ENCODE data around the gene PRRC2C. TPM values are rescaled to one million over a fixed set of nuclear protein-coding genes. Genes with fewer than 3 reads are reported as not detected.

Gene PRRC2C
- total and polyA plus RNA-seq, 2 of the 13 experiments (the other 11 are each of a cell fraction or from before 2014, with no cell fraction given): 46.2 to 57.0 TPM

DNA sequence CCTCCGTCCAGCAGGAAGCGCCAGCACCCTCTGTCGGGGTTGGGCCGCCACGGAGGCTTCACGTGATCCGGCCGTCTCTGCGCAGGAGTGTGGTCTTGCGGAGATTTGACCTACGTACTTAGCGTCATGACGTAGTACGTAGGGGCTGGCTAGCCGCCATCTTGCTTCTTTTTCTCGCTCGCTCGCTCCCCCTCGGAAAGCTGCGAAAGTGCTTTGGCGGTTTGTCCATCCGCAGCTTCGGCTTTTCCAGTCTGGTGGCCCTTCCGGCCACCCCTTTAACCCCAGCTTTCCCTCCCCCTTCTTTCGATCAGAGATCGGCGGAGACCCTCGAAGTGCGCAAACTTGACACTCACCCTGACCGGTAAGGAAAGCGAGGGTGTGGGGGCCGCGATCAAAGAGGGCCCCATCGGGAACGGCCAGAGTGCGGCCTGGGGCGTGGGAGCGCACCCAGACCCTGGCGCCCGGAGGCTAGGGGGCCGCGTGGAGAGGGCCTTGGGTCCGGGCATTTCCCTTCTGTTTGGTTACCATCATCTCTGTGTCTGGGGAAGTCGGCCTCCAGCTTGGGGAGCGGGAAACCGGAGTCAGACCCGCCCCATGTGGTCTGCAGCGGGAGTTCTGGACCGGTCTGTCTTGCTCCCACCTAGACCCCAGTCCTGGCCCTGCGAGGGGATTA, at the start of gene PRRC2C (continued):
- TF ChIP-seq ZNF543 (CRISPR knock-in tag; IDR thresholded peaks at IDR 0.05): peak; percentile 68; the same call in 1 of the 2 replicates
- peak; percentile 11; the same call in 1 of the 2 replicates for TF ChIP-seq HMG20A (CRISPR knock-in tag; IDR thresholded peaks at IDR 0.05; ENCODE audit: borderline replicate concordance)
- peak; percentile 60; the same call in 1 of the 2 replicates for TF ChIP-seq ZNF124 (CRISPR knock-in tag; IDR thresholded peaks at IDR 0.05)
- TF ChIP-seq SALL2 (CRISPR knock-in tag; IDR thresholded peaks at IDR 0.05): peak; percentile 11; the same call in 1 of the 2 replicates
- TF ChIP-seq, protein P1, sequence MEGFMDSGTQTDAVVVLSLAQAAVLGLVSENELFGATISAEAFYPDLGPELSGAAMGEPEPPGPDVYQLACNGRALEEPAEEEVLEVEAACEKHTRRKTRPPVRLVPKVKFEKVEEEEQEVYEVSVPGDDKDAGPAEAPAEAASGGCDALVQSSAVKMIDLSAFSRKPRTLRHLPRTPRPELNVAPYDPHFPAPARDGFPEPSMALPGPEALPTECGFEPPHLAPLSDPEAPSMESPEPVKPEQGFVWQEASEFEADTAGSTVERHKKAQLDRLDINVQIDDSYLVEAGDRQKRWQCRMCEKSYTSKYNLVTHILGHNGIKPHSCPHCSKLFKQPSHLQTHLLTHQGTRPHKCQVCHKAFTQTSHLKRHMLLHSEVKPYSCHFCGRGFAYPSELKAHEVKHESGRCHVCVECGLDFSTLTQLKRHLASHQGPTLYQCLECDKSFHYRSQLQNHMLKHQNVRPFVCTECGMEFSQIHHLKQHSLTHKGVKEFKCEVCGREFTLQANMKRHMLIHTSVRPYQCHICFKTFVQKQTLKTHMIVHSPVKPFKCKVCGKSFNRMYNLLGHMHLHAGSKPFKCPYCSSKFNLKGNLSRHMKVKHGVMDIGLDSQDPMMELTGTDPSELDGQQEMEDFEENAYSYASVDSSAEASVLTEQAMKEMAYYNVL (CRISPR knock-in tag; IDR thresholded peaks at IDR 0.05; ENCODE audit: borderline replicate concordance): no peak
- TF ChIP-seq RBAK (CRISPR knock-in tag; IDR thresholded peaks at IDR 0.05): no peak
- TF ChIP-seq, protein P2, sequence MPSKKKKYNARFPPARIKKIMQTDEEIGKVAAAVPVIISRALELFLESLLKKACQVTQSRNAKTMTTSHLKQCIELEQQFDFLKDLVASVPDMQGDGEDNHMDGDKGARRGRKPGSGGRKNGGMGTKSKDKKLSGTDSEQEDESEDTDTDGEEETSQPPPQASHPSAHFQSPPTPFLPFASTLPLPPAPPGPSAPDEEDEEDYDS (CRISPR knock-in tag; IDR thresholded peaks at IDR 0.05): peak; percentile 85
- TF ChIP-seq, protein P3, sequence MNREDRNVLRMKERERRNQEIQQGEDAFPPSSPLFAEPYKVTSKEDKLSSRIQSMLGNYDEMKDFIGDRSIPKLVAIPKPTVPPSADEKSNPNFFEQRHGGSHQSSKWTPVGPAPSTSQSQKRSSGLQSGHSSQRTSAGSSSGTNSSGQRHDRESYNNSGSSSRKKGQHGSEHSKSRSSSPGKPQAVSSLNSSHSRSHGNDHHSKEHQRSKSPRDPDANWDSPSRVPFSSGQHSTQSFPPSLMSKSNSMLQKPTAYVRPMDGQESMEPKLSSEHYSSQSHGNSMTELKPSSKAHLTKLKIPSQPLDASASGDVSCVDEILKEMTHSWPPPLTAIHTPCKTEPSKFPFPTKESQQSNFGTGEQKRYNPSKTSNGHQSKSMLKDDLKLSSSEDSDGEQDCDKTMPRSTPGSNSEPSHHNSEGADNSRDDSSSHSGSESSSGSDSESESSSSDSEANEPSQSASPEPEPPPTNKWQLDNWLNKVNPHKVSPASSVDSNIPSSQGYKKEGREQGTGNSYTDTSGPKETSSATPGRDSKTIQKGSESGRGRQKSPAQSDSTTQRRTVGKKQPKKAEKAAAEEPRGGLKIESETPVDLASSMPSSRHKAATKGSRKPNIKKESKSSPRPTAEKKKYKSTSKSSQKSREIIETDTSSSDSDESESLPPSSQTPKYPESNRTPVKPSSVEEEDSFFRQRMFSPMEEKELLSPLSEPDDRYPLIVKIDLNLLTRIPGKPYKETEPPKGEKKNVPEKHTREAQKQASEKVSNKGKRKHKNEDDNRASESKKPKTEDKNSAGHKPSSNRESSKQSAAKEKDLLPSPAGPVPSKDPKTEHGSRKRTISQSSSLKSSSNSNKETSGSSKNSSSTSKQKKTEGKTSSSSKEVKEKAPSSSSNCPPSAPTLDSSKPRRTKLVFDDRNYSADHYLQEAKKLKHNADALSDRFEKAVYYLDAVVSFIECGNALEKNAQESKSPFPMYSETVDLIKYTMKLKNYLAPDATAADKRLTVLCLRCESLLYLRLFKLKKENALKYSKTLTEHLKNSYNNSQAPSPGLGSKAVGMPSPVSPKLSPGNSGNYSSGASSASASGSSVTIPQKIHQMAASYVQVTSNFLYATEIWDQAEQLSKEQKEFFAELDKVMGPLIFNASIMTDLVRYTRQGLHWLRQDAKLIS (CRISPR knock-in tag; IDR thresholded peaks at IDR 0.05): 0 out of 2 replicates have a peak, but pooled peaks have one; percentile 37
- no peak for TF ChIP-seq SMAD3 (CRISPR knock-in tag; IDR thresholded peaks at IDR 0.05)
- TF ChIP-seq REPIN1 (CRISPR knock-in tag; IDR thresholded peaks at IDR 0.05; ENCODE audit: borderline replicate concordance, low read depth): peak; percentile 82
- peak; percentile 78 for TF ChIP-seq ZNF891 (CRISPR knock-in tag; IDR thresholded peaks at IDR 0.05)
- no peak for TF ChIP-seq ATAD3A (CRISPR knock-in tag; IDR thresholded peaks at IDR 0.05)
- TF ChIP-seq PCBP2 (optimal IDR thresholded peaks at IDR 0.05; ENCODE audit: low read depth, low read length, poor library complexity, severe bottlenecking): no peak
- TF ChIP-seq, protein P4, sequence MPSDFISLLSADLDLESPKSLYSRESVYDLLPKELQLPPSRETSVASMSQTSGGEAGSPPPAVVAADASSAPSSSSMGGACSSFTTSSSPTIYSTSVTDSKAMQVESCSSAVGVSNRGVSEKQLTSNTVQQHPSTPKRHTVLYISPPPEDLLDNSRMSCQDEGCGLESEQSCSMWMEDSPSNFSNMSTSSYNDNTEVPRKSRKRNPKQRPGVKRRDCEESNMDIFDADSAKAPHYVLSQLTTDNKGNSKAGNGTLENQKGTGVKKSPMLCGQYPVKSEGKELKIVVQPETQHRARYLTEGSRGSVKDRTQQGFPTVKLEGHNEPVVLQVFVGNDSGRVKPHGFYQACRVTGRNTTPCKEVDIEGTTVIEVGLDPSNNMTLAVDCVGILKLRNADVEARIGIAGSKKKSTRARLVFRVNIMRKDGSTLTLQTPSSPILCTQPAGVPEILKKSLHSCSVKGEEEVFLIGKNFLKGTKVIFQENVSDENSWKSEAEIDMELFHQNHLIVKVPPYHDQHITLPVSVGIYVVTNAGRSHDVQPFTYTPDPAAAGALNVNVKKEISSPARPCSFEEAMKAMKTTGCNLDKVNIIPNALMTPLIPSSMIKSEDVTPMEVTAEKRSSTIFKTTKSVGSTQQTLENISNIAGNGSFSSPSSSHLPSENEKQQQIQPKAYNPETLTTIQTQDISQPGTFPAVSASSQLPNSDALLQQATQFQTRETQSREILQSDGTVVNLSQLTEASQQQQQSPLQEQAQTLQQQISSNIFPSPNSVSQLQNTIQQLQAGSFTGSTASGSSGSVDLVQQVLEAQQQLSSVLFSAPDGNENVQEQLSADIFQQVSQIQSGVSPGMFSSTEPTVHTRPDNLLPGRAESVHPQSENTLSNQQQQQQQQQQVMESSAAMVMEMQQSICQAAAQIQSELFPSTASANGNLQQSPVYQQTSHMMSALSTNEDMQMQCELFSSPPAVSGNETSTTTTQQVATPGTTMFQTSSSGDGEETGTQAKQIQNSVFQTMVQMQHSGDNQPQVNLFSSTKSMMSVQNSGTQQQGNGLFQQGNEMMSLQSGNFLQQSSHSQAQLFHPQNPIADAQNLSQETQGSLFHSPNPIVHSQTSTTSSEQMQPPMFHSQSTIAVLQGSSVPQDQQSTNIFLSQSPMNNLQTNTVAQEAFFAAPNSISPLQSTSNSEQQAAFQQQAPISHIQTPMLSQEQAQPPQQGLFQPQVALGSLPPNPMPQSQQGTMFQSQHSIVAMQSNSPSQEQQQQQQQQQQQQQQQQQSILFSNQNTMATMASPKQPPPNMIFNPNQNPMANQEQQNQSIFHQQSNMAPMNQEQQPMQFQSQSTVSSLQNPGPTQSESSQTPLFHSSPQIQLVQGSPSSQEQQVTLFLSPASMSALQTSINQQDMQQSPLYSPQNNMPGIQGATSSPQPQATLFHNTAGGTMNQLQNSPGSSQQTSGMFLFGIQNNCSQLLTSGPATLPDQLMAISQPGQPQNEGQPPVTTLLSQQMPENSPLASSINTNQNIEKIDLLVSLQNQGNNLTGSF (CRISPR knock-in tag; IDR thresholded peaks at IDR 0.05): no peak
- peak; percentile 89 for TF ChIP-seq THAP11 (CRISPR knock-in tag; IDR thresholded peaks at IDR 0.05)
- TF ChIP-seq, protein P5, sequence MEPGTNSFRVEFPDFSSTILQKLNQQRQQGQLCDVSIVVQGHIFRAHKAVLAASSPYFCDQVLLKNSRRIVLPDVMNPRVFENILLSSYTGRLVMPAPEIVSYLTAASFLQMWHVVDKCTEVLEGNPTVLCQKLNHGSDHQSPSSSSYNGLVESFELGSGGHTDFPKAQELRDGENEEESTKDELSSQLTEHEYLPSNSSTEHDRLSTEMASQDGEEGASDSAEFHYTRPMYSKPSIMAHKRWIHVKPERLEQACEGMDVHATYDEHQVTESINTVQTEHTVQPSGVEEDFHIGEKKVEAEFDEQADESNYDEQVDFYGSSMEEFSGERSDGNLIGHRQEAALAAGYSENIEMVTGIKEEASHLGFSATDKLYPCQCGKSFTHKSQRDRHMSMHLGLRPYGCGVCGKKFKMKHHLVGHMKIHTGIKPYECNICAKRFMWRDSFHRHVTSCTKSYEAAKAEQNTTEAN (CRISPR knock-in tag; conservative IDR thresholded peaks at IDR 0.05): no peak
- TF ChIP-seq ZMYM4 (CRISPR knock-in tag; IDR thresholded peaks at IDR 0.05): peak; percentile 99

Data from HepG2 (cell line).